PC-3 (cell line): ENCODE results near the gene UCN3. TPM values are rescaled to one million over a fixed set of nuclear protein-coding genes. Genes with fewer than 3 reads are reported as not detected.

Experiments
- ATAC-seq: fragments of 200-7000 bp; cut with Tn5 transposase; 2 replicates; pipeline ENCODE4 v1.9.1; 2020; ENCODE audit warnings: mild to moderate bottlenecking, moderate library complexity
- BruUV-seq: library from RNA; stranded (reverse); fragments of 400-500 nt; replicated peaks from 2 replicates; lab custom pipeline; 2021; lab: Mats Ljungman, UMichigan
- CTCF ChIA-PET: fragments of 300-600 bp; sonication (Branson Sonifier 250); formaldehyde crosslinking; loops from one replicate; lab custom pipeline; 2022; ENCODE audit warnings: antibody characterized with exemption; lab: Charles Lee
- POLR2A ChIA-PET: fragments of 300-600 bp; sonication (Branson Sonifier 250); formaldehyde crosslinking; loops from one replicate; lab custom pipeline; 2022; ENCODE audit warnings: antibody characterized with exemption; ENCODE audit not compliant: unreplicated experiment; lab: Charles Lee
- DNase-seq: peaks from one replicate; pipeline ENCODE4 v3.0.0-alpha.2; 2015
- H2AFZ ChIP-seq: fragments of 300-600 bp; sonication (generic); 2 replicates; pipeline ENCODE4 v1.6.0; 2016; ENCODE audit warnings: antibody characterized with exemption, low read length
- H3F3A ChIP-seq: fragments of 300-600 bp; sonication (generic); one replicate; pipeline ENCODE4 v1.6.0; 2017; ENCODE audit warnings: antibody characterized with exemption, low read length, control low read depth, mild to moderate bottlenecking; ENCODE audit not compliant: unreplicated experiment
- H3K27ac ChIP-seq: fragments of 300-600 bp; sonication (generic); 2 replicates; pipeline ENCODE4 v1.5.1; 2016; ENCODE audit warnings: mild to moderate bottlenecking, low read length
- H3K27me3 ChIP-seq: fragments of 300-600 bp; sonication (generic); 2 replicates; pipeline ENCODE4 v1.6.1; 2016; ENCODE audit warnings: low read length, mixed read lengths
- H3K36me3 ChIP-seq: fragments of 300-600 bp; sonication (generic); 2 replicates; pipeline ENCODE4 v1.6.1; 2016; ENCODE audit warnings: low read depth, mixed run types, low read length, mixed read lengths
- H3K4me1 ChIP-seq: fragments of 300-600 bp; sonication (generic); 2 replicates; pipeline ENCODE4 v1.5.1; 2016; ENCODE audit warnings: low read length; ENCODE audit not compliant: insufficient read depth
- H3K4me2 ChIP-seq: fragments of 300-600 bp; sonication (generic); 2 replicates; pipeline ENCODE4 v1.6.0; 2016; ENCODE audit warnings: low read length
- H3K4me3 ChIP-seq: fragments of 300-600 bp; sonication (generic); 2 replicates; pipeline ENCODE4 v1.5.1; 2016; ENCODE audit warnings: mild to moderate bottlenecking, low read length, mixed read lengths
- H3K79me2 ChIP-seq: fragments of 300-600 bp; sonication (generic); 2 replicates; pipeline ENCODE4 v1.6.1; 2017; ENCODE audit warnings: low read length, mixed read lengths
- H3K9ac ChIP-seq: fragments of 300-600 bp; sonication (generic); 2 replicates; pipeline ENCODE4 v1.6.0; 2016; ENCODE audit warnings: mild to moderate bottlenecking, low read length
- H3K9me2 ChIP-seq: fragments of 300-600 bp; sonication (generic); replicated peaks from 2 replicates; pipeline ENCODE4 v1.6.1; 2016; ENCODE audit warnings: mixed run types, low read length, mixed read lengths
- H3K9me3 ChIP-seq: fragments of 300-600 bp; sonication (generic); 2 replicates; pipeline ENCODE4 v1.6.1; 2016; ENCODE audit warnings: low read length, mixed read lengths
- H4K20me1 ChIP-seq: fragments of 300-600 bp; sonication (generic); 2 replicates; pipeline ENCODE4 v1.6.1; 2016; ENCODE audit warnings: low read length, mixed read lengths
- EZH2 ChIP-seq: fragments of 300-600 bp; sonication (generic); IDR thresholded peaks from one replicate; pipeline ENCODE4 v1.6.1; 2017; ENCODE audit warnings: antibody characterized with exemption, mild to moderate bottlenecking, low read length; ENCODE audit not compliant: unreplicated experiment
- EZH2phosphoT487 ChIP-seq: fragments of 300-600 bp; sonication (generic); IDR thresholded peaks from 2 replicates; pipeline ENCODE4 v1.6.1; 2018; ENCODE audit warnings: mild to moderate bottlenecking, antibody characterized with exemption, low read length, borderline replicate concordance
- intact Hi-C: fragments of 100-400 bp; cut with micrococcal nuclease; formaldehyde crosslinking; loops from 2 replicates; pipeline ENCODE4 v1.9.0; 2023
- total RNA-seq: library from RNA; depleted of rRNA; stranded (reverse); fragments of >200 nt; gene quantifications from 2 replicates; pipeline ENCODE4 v1.2.3, GENCODE V29; 2014
- TF ChIP-seq, protein P1 (sequence below): fragments of 300-600 bp; sonication (generic); conservative IDR thresholded peaks from 2 replicates; pipeline ENCODE4 v1.5.1; 2017; ENCODE audit warnings: antibody characterized with exemption, low read depth, mild to moderate bottlenecking, low read length

The UCN3 gene
- total RNA-seq, 1 experiment from 2014 or later, result not detected

DNA sequence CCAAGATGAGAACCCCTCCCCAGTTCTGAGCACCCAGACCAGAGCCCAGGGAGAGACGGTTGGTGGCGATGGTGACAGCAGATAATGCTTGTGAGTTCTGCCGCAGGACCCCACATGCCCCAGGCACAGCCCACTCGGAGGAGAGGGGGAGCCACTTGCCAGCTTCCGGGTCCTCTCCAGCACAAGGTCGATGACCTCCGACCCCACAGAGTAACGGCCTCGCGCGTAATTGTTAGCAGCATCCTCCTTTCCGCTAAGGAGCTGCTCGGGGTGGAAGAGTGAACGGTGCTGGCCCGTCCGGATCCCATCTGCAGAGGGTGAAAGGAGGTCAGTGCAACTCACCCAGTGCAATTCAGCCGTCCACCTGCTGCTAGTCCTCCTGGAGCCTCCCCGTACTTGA lies 30.4 kb downstream of the UCN3 start:
- Histone ChIP-seq H3K9me3 (0 out of 2 replicates have a peak, but pooled peaks cover 4% of the 10 kb centered on the region), H3K27ac (no peak overlapping the region), H3K79me2 (no peaks in the 10 kb centered on the region), H3K36me3 (no peaks in the 10 kb centered on the region), H3K9ac (no peak overlapping the region), H3K4me2 (no peak overlapping the region), H3F3A (no peaks in the 10 kb centered on the region), H3K9me2 (no peaks in the 10 kb centered on the region), H3K4me1 (no peaks in the 10 kb centered on the region), H2AFZ (no peak overlapping the region), H3K4me3 (no peak overlapping the region), H3K27me3 (no peaks in the 10 kb centered on the region), H4K20me1 (no peaks in the 10 kb centered on the region)
- TF ChIP-seq EZH2 (no peak), EZH2phosphoT487 (no peak)
- TF ChIP-seq, protein P1, sequence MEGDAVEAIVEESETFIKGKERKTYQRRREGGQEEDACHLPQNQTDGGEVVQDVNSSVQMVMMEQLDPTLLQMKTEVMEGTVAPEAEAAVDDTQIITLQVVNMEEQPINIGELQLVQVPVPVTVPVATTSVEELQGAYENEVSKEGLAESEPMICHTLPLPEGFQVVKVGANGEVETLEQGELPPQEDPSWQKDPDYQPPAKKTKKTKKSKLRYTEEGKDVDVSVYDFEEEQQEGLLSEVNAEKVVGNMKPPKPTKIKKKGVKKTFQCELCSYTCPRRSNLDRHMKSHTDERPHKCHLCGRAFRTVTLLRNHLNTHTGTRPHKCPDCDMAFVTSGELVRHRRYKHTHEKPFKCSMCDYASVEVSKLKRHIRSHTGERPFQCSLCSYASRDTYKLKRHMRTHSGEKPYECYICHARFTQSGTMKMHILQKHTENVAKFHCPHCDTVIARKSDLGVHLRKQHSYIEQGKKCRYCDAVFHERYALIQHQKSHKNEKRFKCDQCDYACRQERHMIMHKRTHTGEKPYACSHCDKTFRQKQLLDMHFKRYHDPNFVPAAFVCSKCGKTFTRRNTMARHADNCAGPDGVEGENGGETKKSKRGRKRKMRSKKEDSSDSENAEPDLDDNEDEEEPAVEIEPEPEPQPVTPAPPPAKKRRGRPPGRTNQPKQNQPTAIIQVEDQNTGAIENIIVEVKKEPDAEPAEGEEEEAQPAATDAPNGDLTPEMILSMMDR, result no peak
- ATAC-seq (no peak), DNase-seq (no peak)
- ChIA-PET POLR2A (no interaction called here), CTCF (no interaction called here)
- BruUV-seq, result no TSS peak
- intact Hi-C loops, result no loop called here

DNA sequence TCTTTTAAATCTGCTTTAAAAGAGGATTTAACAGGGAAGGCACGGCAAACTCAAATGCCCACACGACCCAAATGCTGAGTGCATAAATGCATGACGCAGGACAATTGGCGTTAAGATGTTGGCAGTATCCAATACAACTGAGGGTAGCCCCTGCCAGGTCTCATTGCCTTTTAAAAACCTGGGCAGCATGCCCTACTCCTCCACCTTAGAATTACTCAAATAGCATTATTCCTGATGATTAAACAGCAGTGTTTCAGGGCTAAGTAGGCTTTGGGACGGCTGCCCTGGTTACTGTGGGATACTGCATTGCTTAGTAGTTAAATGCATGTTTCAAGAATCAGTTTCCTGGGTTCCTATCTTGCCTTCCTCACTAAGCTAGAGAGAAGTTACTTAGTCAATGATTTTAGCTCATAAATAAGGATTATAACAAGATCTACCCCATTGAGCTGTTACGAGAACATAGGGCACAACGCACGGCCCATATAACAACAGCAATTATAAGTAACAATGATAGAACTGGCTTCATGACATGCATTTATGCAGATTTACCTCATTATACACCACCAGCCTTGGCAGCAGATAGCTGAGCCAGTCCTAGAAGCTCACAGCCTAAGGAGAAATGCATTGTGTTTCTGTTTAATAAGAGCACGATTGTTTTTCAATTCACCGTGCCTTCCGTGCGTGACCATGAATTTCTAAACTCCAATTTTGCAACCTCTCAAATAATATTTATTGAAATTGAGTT lies 32.0 kb downstream of the UCN3 start:
- H3K36me3 ChIP-seq, result no peaks in the 10 kb centered on the region
- ATAC-seq (no peak), DNase-seq (no peak)
- intact Hi-C loops, result no loop called here
- H3K79me2 ChIP-seq, result no peaks in the 10 kb centered on the region
- H2AFZ ChIP-seq, result no peak overlapping the region
- H3K9ac ChIP-seq, result no peak overlapping the region
- H3K27me3 ChIP-seq, result no peaks in the 10 kb centered on the region
- ChIA-PET POLR2A (no interaction called here), CTCF (no interaction called here)
- no peaks in the 10 kb centered on the region for H3F3A ChIP-seq
- no TSS peak for BruUV-seq
- no peak overlapping the region for H3K27ac ChIP-seq
- no peaks in the 10 kb centered on the region for H4K20me1 ChIP-seq
- TF ChIP-seq EZH2phosphoT487 (no peak), EZH2 (no peak)
- TF ChIP-seq, protein P1, result no peak
- H3K9me3 ChIP-seq, result no peaks in the 10 kb centered on the region
- no peak overlapping the region for H3K4me2 ChIP-seq
- H3K4me1 ChIP-seq, result no peaks in the 10 kb centered on the region
- H3K9me2 ChIP-seq, result no peaks in the 10 kb centered on the region
- H3K4me3 ChIP-seq, result no peak overlapping the region

DNA sequence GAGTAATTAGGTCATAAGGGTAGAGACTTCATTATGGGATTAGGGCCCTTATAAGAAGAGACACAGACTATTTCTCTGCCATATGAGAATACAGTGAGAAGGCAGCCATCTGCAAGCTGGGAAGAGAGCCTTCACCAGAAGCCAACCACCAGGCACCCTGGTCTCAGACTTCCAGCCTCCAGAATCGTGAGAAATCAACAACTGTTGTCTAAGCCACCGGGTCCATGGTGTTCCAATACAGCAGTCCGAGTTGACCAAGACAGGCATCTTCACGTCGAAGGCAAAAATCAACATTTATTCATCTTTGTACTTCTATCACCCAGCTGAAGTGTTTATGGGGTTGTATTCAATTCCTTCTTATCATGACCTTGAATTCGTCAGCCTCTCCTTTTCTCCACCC lies 34.6 kb downstream of the UCN3 start:
- no peak for TF ChIP-seq EZH2phosphoT487
- no peak for TF ChIP-seq EZH2
- TF ChIP-seq, protein P1, result no peak
- Histone ChIP-seq H3K4me1 (peaks cover 3% of the 10 kb centered on the region; the same call in 1 of the 2 replicates), H3K9ac (no peak overlapping the region), H3K36me3 (no peaks in the 10 kb centered on the region), H3K4me3 (no peak overlapping the region), H3K27me3 (no peaks in the 10 kb centered on the region), H2AFZ (no peak overlapping the region), H3K9me3 (no peaks in the 10 kb centered on the region), H3F3A (no peaks in the 10 kb centered on the region), H3K79me2 (no peaks in the 10 kb centered on the region), H3K9me2 (no peaks in the 10 kb centered on the region), H4K20me1 (no peaks in the 10 kb centered on the region), H3K27ac (no peak overlapping the region), H3K4me2 (no peak overlapping the region)
- ATAC-seq, result no peak
- POLR2A ChIA-PET, result no interaction called here
- no peak for DNase-seq
- intact Hi-C loops, result no loop called here
- no TSS peak for BruUV-seq
- CTCF ChIA-PET, result no interaction called here
